Lung (tissue), 12 donors: Measurements from ENCODE around the gene KCTD16. TPM values are rescaled to one million over a fixed set of nuclear protein-coding genes. Genes with fewer than 3 reads are reported as not detected.

Source experiments
- ATAC-seq: fragments of 200-7000 bp; cut with Tn5 transposase; one replicate; pipeline ENCODE4 v1.9.1; 2020; ENCODE audit warnings: moderate number of reproducible peaks; ENCODE audit not compliant: insufficient read depth, low FRiP score
- DNase-seq, 3 donors: peaks; one replicate each; pipeline ENCODE4 v3.0.0-alpha.2; 2013 to 2017
- H3K27ac ChIP-seq, 2 donors: one replicate each; pipeline ENCODE4 v1.5.1; 2013; ENCODE audit warnings: mild to moderate bottlenecking in 2 of 2, moderate library complexity in 2 of 2, control low read depth in 1 of 2, inconsistent platforms in 1 of 2, low read depth in 1 of 2, low read length in 1 of 2
- H3K27me3 ChIP-seq, 3 donors: one replicate each; pipeline ENCODE4 v1.5.1; 2013; ENCODE audit warnings: low read length in 2 of 3; ENCODE audit not compliant: control insufficient read depth in 3 of 3, insufficient read depth in 3 of 3
- H3K36me3 ChIP-seq, 4 donors: one replicate each; pipeline ENCODE4 v1.5.1; 2013; ENCODE audit warnings: low read length in 4 of 4, mild to moderate bottlenecking in 1 of 4, moderate library complexity in 1 of 4; ENCODE audit not compliant: control insufficient read depth in 4 of 4, insufficient read depth in 4 of 4
- H3K4me1 ChIP-seq, 5 donors: one replicate each; pipeline ENCODE4 v1.5.1; 2013; ENCODE audit warnings: low read length in 5 of 5, mild to moderate bottlenecking in 2 of 5, moderate library complexity in 1 of 5; ENCODE audit not compliant: control insufficient read depth in 5 of 5, insufficient read depth in 5 of 5
- H3K4me3 ChIP-seq: one replicate; pipeline ENCODE4 v1.5.1; 2013; ENCODE audit warnings: mild to moderate bottlenecking, control low read depth, moderate library complexity
- H3K9ac ChIP-seq, 2 donors: one replicate each; pipeline ENCODE4 v1.5.1; 2013; ENCODE audit warnings: low read length in 2 of 2, control low read depth in 1 of 2; ENCODE audit not compliant: insufficient read depth in 1 of 2
- H3K9me3 ChIP-seq, 4 donors: one replicate each; pipeline ENCODE4 v1.5.1; 2013; ENCODE audit warnings: low read length in 3 of 4, mild to moderate bottlenecking in 1 of 4, moderate library complexity in 1 of 4; ENCODE audit not compliant: control insufficient read depth in 4 of 4, insufficient read depth in 3 of 4
- WGBS, 2 donors: extraction: QIAGEN DNeasy Blood & Tissue Kit; methylation state at CpG; one replicate each; pipeline ENCODE4 v1.1.7; 2013; 5-methylcytosine and 5-hydroxymethylcytosine counted together
- polyA plus RNA-seq, 2 donors: library from polyadenylated mRNA; stranded (reverse); fragments of 200-250 nt; gene quantifications; one replicate each; pipeline ENCODE4 v1.2.1, GENCODE V29; 2013
- total RNA-seq, 2 donors: library from RNA; depleted of rRNA in 1 of 2; stranded (reverse); fragments of >200 nt in 1 of 2; gene quantifications; one replicate each; pipeline ENCODE4 v1.2.1, GENCODE V29; 2014 to 2021
- TF ChIP-seq, protein P1 (sequence below): IDR thresholded peaks from 2 replicates; pipeline ENCODE4 v1.5.1; 2012; ENCODE audit warnings: mild to moderate bottlenecking; ENCODE audit errors: control extremely low read depth, extremely low read depth
- donor health status: control.
- donor health status: control.
- donor health status: Bipolar disorder and iron deficiency.
- donor health status: healthy.
- donor health status: DM: yes; HTN: yes; CAD: no.

KCTD16 gene
- total and polyA plus RNA-seq, 4 donors, result 0.07 to 0.63 (median 0.27) TPM

DNA sequence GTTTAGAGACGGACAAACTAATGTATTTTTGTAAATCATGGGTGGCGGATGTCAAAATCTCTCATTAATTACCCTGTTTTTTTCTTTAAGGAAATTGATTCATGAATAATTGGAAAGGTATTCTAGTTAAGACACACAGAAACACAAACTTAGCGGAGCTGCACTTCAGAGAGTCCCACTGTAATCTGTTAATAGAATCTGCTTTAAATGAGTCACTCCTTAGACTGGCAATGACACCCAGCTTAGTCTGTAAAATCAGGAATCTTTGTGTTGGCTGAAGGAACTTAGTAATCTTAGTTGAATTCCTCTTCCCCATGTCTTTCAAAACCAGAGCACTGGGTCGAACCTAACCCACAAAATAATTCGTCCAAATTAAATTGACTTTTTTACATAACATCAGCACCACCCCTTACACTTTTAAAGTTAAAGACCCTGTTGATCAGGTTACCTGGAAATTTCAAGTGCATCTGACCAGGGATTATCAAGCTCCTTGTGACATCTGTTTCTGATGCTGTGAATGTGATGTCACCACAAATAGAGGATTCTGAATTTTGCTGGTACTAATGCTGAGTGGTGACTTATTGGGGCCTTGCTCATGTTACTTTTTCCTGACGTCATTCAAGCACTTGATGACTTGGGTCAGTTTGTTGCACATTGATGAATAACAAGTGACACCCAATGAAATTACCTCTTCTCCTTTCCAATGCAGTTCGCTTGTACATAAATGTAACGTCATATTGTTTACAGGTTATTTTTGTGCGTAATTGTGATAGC, 313.6 kb downstream of the KCTD16 start:
- TF ChIP-seq, protein P1, sequence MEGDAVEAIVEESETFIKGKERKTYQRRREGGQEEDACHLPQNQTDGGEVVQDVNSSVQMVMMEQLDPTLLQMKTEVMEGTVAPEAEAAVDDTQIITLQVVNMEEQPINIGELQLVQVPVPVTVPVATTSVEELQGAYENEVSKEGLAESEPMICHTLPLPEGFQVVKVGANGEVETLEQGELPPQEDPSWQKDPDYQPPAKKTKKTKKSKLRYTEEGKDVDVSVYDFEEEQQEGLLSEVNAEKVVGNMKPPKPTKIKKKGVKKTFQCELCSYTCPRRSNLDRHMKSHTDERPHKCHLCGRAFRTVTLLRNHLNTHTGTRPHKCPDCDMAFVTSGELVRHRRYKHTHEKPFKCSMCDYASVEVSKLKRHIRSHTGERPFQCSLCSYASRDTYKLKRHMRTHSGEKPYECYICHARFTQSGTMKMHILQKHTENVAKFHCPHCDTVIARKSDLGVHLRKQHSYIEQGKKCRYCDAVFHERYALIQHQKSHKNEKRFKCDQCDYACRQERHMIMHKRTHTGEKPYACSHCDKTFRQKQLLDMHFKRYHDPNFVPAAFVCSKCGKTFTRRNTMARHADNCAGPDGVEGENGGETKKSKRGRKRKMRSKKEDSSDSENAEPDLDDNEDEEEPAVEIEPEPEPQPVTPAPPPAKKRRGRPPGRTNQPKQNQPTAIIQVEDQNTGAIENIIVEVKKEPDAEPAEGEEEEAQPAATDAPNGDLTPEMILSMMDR, result no peak
- DNase-seq, result no peak
- H3K4me1 ChIP-seq, result no peaks in the 10 kb centered on the region
- H3K27ac ChIP-seq, result no peak overlapping the region
- no peak for ATAC-seq
- H3K36me3 ChIP-seq, result no peaks in the 10 kb centered on the region
- H3K9me3 ChIP-seq, result no peaks in the 10 kb centered on the region
- H3K27me3 ChIP-seq, result no peaks in the 10 kb centered on the region
- H3K9ac ChIP-seq, result no peak overlapping the region
- no peak overlapping the region for H3K4me3 ChIP-seq
- 65 to 85% methylated on average over 9 of the region's 9 CpGs for WGBS, 2 donors

- no peaks in the 10 kb centered on the region for H3K27me3 ChIP-seq
- H3K36me3 ChIP-seq, result no peaks in the 10 kb centered on the region
- no peaks in the 10 kb centered on the region for H3K9me3 ChIP-seq
- no peaks in the 10 kb centered on the region for H3K4me1 ChIP-seq
- ATAC-seq (no peak), DNase-seq (no peak)
- TF ChIP-seq, protein P1, result no peak
- H3K27ac ChIP-seq, result no peak overlapping the region
- H3K4me3 ChIP-seq, result no peak overlapping the region
- H3K9ac ChIP-seq, result no peak overlapping the region
- WGBS, 2 donors, result 87 to 93% methylated on average over 2 of the region's 2 CpGs
These were observed 314.9 kb downstream of the KCTD16 start for GRCh38 chr5:144485540-144485939.

DNA sequence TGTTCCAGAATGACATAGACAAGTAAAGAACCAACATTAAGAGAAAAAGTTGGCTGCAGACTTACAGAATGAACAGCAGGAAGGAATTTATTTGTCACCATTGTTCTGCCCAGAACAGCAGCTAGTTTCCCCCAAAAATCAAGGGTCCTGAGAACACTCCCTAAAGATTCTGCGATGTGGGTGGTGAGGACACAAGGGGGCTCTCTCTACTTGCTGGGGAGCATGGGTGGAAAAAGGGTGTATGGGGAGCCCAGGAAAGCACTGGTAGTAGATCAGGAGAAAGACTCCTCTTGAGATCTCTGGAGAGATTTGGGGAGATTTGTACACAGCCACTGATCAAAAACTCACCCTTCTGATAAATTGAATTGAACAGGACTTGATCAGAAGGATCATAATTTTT, 316.5 kb downstream of the KCTD16 start:
- DNase-seq, result no peak
- Histone ChIP-seq H3K9ac (no peak overlapping the region), H3K9me3 (no peaks in the 10 kb centered on the region), H3K27ac (no peak overlapping the region), H3K4me1 (no peaks in the 10 kb centered on the region), H3K4me3 (no peak overlapping the region), H3K36me3 (no peaks in the 10 kb centered on the region), H3K27me3 (no peaks in the 10 kb centered on the region)
- no peak for ATAC-seq
- 56 to 74% methylated on average over 1 of the region's 1 CpG for WGBS, 2 donors
- TF ChIP-seq, protein P1, result no peak

- Histone ChIP-seq H3K4me1 (no peaks in the 10 kb centered on the region), H3K27me3 (no peaks in the 10 kb centered on the region), H3K9ac (no peak overlapping the region), H3K36me3 (no peaks in the 10 kb centered on the region), H3K27ac (no peak overlapping the region), H3K4me3 (no peak overlapping the region), H3K9me3 (no peaks in the 10 kb centered on the region)
- DNase-seq (no peak), ATAC-seq (no peak)
- TF ChIP-seq, protein P1, result no peak
These were observed 317.1 kb downstream of the KCTD16 start for GRCh38 chr5:144487761-144488160.
